Stimulated activated CD8-positive, alpha-beta memory T cell treated with anti-CD3 and anti-CD28 coated beads, Interleukin-7, amount 100 ng/mL, for 48 hours (primary cell): Measurements from ENCODE around the gene ZNF331.

ENCODE experiments used
- DNase-seq, 2 donors: peaks; one replicate each; pipeline ENCODE4 v3.0.0-alpha.2; 2020; ENCODE audit warnings: low read depth in 1 of 2; ENCODE audit errors: extremely low read depth in 1 of 2

Gene ZNF331

GRCh38 chr19:53555352-53555751 lies 17.4 kb downstream of the ZNF331 start:
- no peak for DNase-seq

- no peak for DNase-seq
These were observed 33.4 kb downstream of the ZNF331 start for GRCh38 chr19:53571339-53571738.

GRCh38 chr19:53576941-53577653 lies 39.2 kb downstream of the ZNF331 start:
- no peak for DNase-seq

GRCh38 chr19:53577968-53578367 lies 40.0 kb downstream of the ZNF331 start:
- no peak for DNase-seq

GRCh38 chr19:53579518-53579917 lies 41.6 kb downstream of the ZNF331 start:
- no peak for DNase-seq

GRCh38 chr19:53580871-53581835 lies 43.2 kb downstream of the ZNF331 start:
- no peak for DNase-seq

GRCh38 chr19:53581871-53582279 lies 43.9 kb downstream of the ZNF331 start:
- no peak for DNase-seq

- DNase-seq, result no peak
These were observed 45.2 kb downstream of the ZNF331 start for GRCh38 chr19:53583181-53583580.

- no peak for DNase-seq
These were observed 48.3 kb downstream of the ZNF331 start for GRCh38 chr19:53586277-53586691.

GRCh38 chr19:53594811-53595509 lies 57.0 kb downstream of the ZNF331 start:
- DNase-seq, result no peak

GRCh38 chr19:53595510-53595867 lies 57.5 kb downstream of the ZNF331 start:
- DNase-seq, result no peak

- DNase-seq, result no peak
These were observed 58.1 kb downstream of the ZNF331 start for GRCh38 chr19:53596056-53596455.

- no peak for DNase-seq
These were observed 59.1 kb downstream of the ZNF331 start for GRCh38 chr19:53597023-53597422.

GRCh38 chr19:53598361-53598760 lies 60.4 kb downstream of the ZNF331 start:
- DNase-seq, result no peak

- DNase-seq, result no peak
These were observed 62.3 kb downstream of the ZNF331 start for GRCh38 chr19:53600217-53600616.

GRCh38 chr19:53606031-53606430 lies 68.1 kb downstream of the ZNF331 start:
- DNase-seq, result no peak

- DNase-seq, result no peak
These were observed 70.4 kb downstream of the ZNF331 start for GRCh38 chr19:53608381-53608780.

- DNase-seq, result no peak
These were observed 75.0 kb downstream of the ZNF331 start for GRCh38 chr19:53612762-53613526.

- no peak for DNase-seq
These were observed 84.2 kb downstream of the ZNF331 start for GRCh38 chr19:53621885-53622740.
